Caco-2 (cell line): Measurements from ENCODE around the gene ENOX1. TPM values are rescaled to one million over a fixed set of nuclear protein-coding genes. Genes with fewer than 3 reads are reported as not detected.

Experiments used
- BruUV-seq: library from RNA; stranded (reverse); fragments of 400-500 nt; replicated peaks from 2 replicates; lab custom pipeline; 2021; lab: Mats Ljungman, UMichigan
- CTCF ChIA-PET: fragments of 300-600 bp; sonication (Branson Sonifier 250); formaldehyde crosslinking; loops from one replicate; lab custom pipeline; 2022; ENCODE audit warnings: antibody characterized with exemption; lab: Charles Lee
- POLR2A ChIA-PET: fragments of 300-600 bp; sonication (Branson Sonifier 250); formaldehyde crosslinking; loops from one replicate; lab custom pipeline; 2022; ENCODE audit warnings: antibody characterized with exemption; lab: Charles Lee
- DNase-seq, 2 experiments: peaks; one replicate each; pipeline versions ENCODE4 v3.0.0 to v3.0.0-alpha.2; 2020 to 2022
- H3K27me3 ChIP-seq: replicated peaks from 2 replicates; pipeline ENCODE4 v1.6.0; 2011; ENCODE audit warnings: low read length; ENCODE audit not compliant: control insufficient read depth, insufficient read depth
- H3K36me3 ChIP-seq: 2 replicates; pipeline ENCODE4 v1.5.1; 2011; ENCODE audit warnings: low read length; ENCODE audit not compliant: control insufficient read depth, insufficient read depth
- H3K4me1 ChIP-seq: fragments of 250-450 bp; sonication (Bioruptor Pico); 2 replicates; pipeline ENCODE4 v1.5.1; 2020; ENCODE audit warnings: mild to moderate bottlenecking
- H3K4me3 ChIP-seq: 2 replicates; pipeline ENCODE4 v1.5.1; 2011; ENCODE audit warnings: low read depth, mild to moderate bottlenecking, control low read depth, low read length
- H3K9me3 ChIP-seq: fragments of 250-450 bp; sonication (Bioruptor Pico); 2 replicates; pipeline ENCODE4 v1.5.1; 2020; ENCODE audit warnings: mild to moderate bottlenecking, moderate library complexity
- H3K27ac Mint-ChIP-seq: one replicate; pipeline ENCODE4 v1.8.0; 2022; ENCODE audit warnings: mixed read lengths; ENCODE audit not compliant: unreplicated experiment
- H3K27me3 Mint-ChIP-seq: one replicate; pipeline ENCODE4 v1.8.0; 2022; ENCODE audit warnings: mixed read lengths; ENCODE audit not compliant: insufficient read depth, unreplicated experiment
- H3K36me3 Mint-ChIP-seq: one replicate; pipeline ENCODE4 v1.8.0; 2022; ENCODE audit warnings: mild to moderate bottlenecking, mixed read lengths; ENCODE audit not compliant: insufficient read depth, unreplicated experiment
- H3K4me1 Mint-ChIP-seq: one replicate; pipeline ENCODE4 v1.8.0; 2022; ENCODE audit warnings: low read depth, mixed read lengths; ENCODE audit not compliant: unreplicated experiment
- H3K4me3 Mint-ChIP-seq: one replicate; pipeline ENCODE4 v1.8.0; 2022; ENCODE audit warnings: mild to moderate bottlenecking, moderate library complexity, mixed read lengths; ENCODE audit not compliant: unreplicated experiment
- H3K9me3 Mint-ChIP-seq: one replicate; pipeline ENCODE4 v1.8.0; 2022; ENCODE audit warnings: mixed read lengths; ENCODE audit not compliant: unreplicated experiment
- intact Hi-C: fragments of 100-400 bp; cut with micrococcal nuclease; formaldehyde crosslinking; loops from one replicate; pipeline ENCODE4 v1.10.0; 2022; ENCODE audit not compliant: unreplicated experiment
- total RNA-seq: library from RNA; stranded (reverse); gene quantifications from 2 replicates; pipeline ENCODE4 v1.2.3, GENCODE V29; 2022
- TF ChIP-seq, protein P1 (sequence below), 2 experiments: fragments of 200-600 bp in 1 of 2; IDR thresholded peaks; 1 replicate in 1 of 2; 2 replicates in 1 of 2; pipeline versions ENCODE4 v1.5.1 to v1.8.0; 2011 to 2022; ENCODE audit warnings: antibody characterized with exemption in 1 of 2, control low read depth in 1 of 2, inconsistent platforms in 1 of 2, low read depth in 1 of 2, low read length in 1 of 2, mild to moderate bottlenecking in 1 of 2, moderate library complexity in 1 of 2; ENCODE audit not compliant: insufficient read depth in 1 of 2, severe bottlenecking in 1 of 2, unreplicated experiment in 1 of 2

ENOX1 gene
- total RNA-seq, 1 experiment from 2014 or later = 9.1 TPM

DNA sequence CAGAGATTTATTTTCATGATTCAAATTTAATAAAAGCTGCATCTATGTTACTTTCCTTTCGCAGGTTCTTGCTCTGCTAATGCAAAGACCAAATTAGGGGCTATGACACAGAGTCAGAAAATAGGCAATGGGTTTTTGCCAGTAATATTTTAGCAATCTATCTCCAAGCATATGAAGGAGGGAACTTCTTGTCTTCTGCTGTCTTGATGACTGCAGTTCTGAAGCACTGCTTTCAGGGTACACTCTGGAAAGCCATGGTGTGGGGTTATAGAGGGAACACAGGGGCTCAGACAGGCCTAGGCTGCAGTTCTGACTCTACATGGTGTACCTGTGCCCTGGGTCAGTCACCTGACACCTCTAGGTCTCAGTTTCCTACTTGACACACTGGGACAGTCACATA is 500.0 kb downstream of the ENOX1 start:
- no peak overlapping the region for H3K27ac Mint-ChIP-seq
- Histone ChIP-seq H3K27me3 (no peaks in the 10 kb centered on the region), H3K9me3 (no peaks in the 10 kb centered on the region), H3K4me3 (no peak overlapping the region), H3K36me3 (no peaks in the 10 kb centered on the region), H3K4me1 (no peaks in the 10 kb centered on the region)
- intact Hi-C loops = no loop called here
- ChIA-PET POLR2A (no interaction called here), CTCF (no interaction called here)
- H3K9me3 Mint-ChIP-seq = no peaks in the 10 kb centered on the region
- no peak overlapping the region for H3K4me3 Mint-ChIP-seq
- peaks cover 7% of the 10 kb centered on the region for H3K4me1 Mint-ChIP-seq
- H3K36me3 Mint-ChIP-seq = peaks cover 6% of the 10 kb centered on the region
- H3K27me3 Mint-ChIP-seq = no peaks in the 10 kb centered on the region
- DNase-seq = no peak
- TF ChIP-seq, protein P1, sequence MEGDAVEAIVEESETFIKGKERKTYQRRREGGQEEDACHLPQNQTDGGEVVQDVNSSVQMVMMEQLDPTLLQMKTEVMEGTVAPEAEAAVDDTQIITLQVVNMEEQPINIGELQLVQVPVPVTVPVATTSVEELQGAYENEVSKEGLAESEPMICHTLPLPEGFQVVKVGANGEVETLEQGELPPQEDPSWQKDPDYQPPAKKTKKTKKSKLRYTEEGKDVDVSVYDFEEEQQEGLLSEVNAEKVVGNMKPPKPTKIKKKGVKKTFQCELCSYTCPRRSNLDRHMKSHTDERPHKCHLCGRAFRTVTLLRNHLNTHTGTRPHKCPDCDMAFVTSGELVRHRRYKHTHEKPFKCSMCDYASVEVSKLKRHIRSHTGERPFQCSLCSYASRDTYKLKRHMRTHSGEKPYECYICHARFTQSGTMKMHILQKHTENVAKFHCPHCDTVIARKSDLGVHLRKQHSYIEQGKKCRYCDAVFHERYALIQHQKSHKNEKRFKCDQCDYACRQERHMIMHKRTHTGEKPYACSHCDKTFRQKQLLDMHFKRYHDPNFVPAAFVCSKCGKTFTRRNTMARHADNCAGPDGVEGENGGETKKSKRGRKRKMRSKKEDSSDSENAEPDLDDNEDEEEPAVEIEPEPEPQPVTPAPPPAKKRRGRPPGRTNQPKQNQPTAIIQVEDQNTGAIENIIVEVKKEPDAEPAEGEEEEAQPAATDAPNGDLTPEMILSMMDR (IDR thresholded peaks at IDR 0.05; ENCODE audit: insufficient read depth in 1 of 2, low read depth in 1 of 2, low read length in 1 of 2, severe bottlenecking in 1 of 2, unreplicated experiment in 1 of 2) = no peak
- BruUV-seq = no TSS peak

DNA sequence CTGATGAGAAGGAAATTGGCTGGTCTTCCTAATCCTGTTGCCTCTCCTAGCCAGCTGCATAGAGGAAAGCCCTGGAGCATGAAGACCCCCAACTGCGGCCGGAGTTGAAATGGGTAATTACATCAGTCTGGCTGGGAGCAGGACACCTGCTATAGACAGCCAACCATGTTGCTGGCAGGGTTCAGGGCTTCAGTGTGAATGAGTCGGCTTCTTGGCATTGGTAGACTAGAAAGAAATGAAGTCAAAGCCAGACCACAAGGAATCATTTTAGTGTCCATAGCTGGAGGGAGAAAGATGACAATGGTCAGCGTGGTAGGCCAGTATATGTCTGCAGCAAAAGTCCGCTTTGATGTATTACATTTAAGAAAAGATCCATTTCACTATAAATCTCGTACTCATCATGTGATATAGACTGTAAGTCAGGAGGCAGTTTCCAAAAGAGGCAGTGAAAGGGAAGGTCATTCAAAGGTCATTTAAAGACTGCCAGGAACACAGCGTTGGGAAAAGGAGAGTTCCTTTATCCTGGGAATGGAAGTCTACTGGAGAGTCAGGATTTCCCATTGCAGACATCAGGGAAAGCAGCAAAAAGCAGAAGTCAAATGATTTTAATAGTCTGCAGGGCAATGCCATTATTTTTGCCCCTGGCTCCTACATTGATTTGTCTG is 500.7 kb downstream of the ENOX1 start:
- no peak overlapping the region for H3K4me3 Mint-ChIP-seq
- H3K27me3 Mint-ChIP-seq = no peaks in the 10 kb centered on the region
- no peaks in the 10 kb centered on the region for H3K9me3 Mint-ChIP-seq
- peaks cover 6% of the 10 kb centered on the region for H3K36me3 Mint-ChIP-seq
- H3K27me3 ChIP-seq = no peaks in the 10 kb centered on the region
- CTCF ChIA-PET = no interaction called here
- no peak for DNase-seq
- peaks cover 7% of the 10 kb centered on the region for H3K4me1 Mint-ChIP-seq
- H3K27ac Mint-ChIP-seq = no peak overlapping the region
- intact Hi-C loops = no loop called here
- BruUV-seq = no TSS peak
- H3K9me3 ChIP-seq = no peaks in the 10 kb centered on the region
- TF ChIP-seq, protein P1 (IDR thresholded peaks at IDR 0.05; ENCODE audit: insufficient read depth in 1 of 2, low read depth in 1 of 2, low read length in 1 of 2, severe bottlenecking in 1 of 2, unreplicated experiment in 1 of 2) = no peak
- H3K4me3 ChIP-seq = no peak overlapping the region
- POLR2A ChIA-PET = no interaction called here
- no peaks in the 10 kb centered on the region for H3K4me1 ChIP-seq
- H3K36me3 ChIP-seq = no peaks in the 10 kb centered on the region

DNA sequence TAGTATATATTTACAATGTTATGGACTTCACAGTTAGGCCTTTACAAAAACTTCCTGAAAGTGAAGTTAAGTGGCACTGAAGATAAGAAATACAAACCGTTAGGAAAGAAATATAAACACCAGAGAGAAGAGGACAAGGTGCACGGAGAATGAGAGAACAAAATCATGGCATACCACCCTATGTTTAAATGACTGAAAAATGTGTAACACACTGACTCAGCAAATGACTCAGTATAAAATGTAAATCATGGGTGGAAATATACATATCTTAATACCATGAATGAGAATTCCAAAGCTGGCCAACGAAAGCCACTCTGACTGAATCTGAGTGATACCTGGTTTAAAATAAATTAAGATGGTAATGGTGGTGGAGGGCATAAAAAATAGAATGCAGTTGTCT is 502.6 kb downstream of the ENOX1 start:
- H3K4me1 Mint-ChIP-seq = peaks cover 7% of the 10 kb centered on the region
- Histone ChIP-seq H3K36me3 (no peaks in the 10 kb centered on the region), H3K9me3 (no peaks in the 10 kb centered on the region), H3K27me3 (no peaks in the 10 kb centered on the region), H3K4me3 (no peak overlapping the region), H3K4me1 (no peaks in the 10 kb centered on the region)
- no peak overlapping the region for H3K4me3 Mint-ChIP-seq
- peaks cover 6% of the 10 kb centered on the region for H3K36me3 Mint-ChIP-seq
- ChIA-PET POLR2A (no interaction called here), CTCF (no interaction called here)
- H3K27ac Mint-ChIP-seq = no peak overlapping the region
- H3K27me3 Mint-ChIP-seq = no peaks in the 10 kb centered on the region
- TF ChIP-seq, protein P1 (IDR thresholded peaks at IDR 0.05; ENCODE audit: insufficient read depth in 1 of 2, low read depth in 1 of 2, low read length in 1 of 2, severe bottlenecking in 1 of 2, unreplicated experiment in 1 of 2) = no peak
- no TSS peak for BruUV-seq
- intact Hi-C loops = no loop called here
- H3K9me3 Mint-ChIP-seq = no peaks in the 10 kb centered on the region
- DNase-seq = no peak
